Measurements from ENCODE around the gene HOXD9. TPM values are rescaled to one million over a fixed set of nuclear protein-coding genes. Genes with fewer than 3 reads are reported as not detected.
A peak's percentile ranks its signal among the peaks of the same experiment; 100 is the strongest.

Gene HOXD9
- total RNA-seq, 1 donor from 2014 or later = 12.5 TPM

DNA sequence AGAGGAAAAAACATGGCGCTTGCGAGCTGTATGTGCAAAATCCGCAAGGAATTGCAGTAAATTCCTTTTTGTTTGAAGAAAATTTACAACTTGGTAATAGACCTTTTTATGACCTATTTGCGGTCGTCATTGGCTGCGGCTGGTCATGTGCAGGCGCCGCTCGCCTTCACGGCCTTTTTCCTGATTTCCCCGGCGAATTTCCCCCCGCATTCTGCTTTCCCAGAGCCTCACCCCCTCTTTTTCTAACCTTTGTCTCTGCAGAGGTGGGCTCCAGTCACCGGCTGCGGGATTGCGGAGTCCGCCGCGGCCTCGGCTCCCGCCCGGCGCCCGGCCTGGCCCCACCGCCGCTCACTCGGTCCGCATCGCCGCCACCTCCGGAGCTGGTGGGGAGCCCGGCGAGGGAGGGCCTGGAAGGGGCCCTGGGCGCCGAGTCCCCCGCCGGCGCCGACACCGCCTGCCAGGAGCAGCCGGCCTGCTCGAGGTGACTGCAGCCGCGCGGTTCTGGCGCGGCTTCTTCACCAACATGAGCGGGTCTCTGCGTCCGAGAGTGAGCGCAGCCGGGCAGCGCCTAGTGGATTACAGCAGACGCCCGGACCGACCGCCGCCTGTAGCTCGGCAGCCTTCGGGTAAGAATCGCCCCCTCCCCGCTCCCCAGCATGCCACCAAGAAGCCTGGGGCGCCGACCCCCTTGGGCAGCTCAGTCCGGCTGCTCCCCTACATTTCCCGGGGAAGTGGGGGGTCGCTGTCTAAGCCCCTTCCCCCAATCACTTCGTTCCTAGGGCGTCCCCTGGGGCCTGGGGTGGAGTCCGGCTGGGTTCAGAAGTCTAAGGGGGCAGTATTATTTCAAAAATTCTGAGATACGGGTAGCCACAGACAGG, 14.1 kb downstream of the HOXD9 start:
- no peaks in the 10 kb centered on the region for H3K36me3 ChIP-seq
- H3K4me3 ChIP-seq = peak overlapping the region; percentile 40 to 51
- intact Hi-C loops (cut with DNase I) = no loop called here
- H3K4me1 ChIP-seq = peaks cover 23% of the 10 kb centered on the region
- H3K9me3 ChIP-seq = no peaks in the 10 kb centered on the region
- DNase-seq (ENCODE audit: extremely low spot score in 2 of 2) = no peak
- peak in 1 of 2 donors; percentile 4 for TF ChIP-seq POLR2AphosphoS5 (IDR thresholded peaks at IDR 0.05; ENCODE audit: insufficient read depth in 1 of 2, low read depth in 1 of 2)
- TF ChIP-seq, protein P1, sequence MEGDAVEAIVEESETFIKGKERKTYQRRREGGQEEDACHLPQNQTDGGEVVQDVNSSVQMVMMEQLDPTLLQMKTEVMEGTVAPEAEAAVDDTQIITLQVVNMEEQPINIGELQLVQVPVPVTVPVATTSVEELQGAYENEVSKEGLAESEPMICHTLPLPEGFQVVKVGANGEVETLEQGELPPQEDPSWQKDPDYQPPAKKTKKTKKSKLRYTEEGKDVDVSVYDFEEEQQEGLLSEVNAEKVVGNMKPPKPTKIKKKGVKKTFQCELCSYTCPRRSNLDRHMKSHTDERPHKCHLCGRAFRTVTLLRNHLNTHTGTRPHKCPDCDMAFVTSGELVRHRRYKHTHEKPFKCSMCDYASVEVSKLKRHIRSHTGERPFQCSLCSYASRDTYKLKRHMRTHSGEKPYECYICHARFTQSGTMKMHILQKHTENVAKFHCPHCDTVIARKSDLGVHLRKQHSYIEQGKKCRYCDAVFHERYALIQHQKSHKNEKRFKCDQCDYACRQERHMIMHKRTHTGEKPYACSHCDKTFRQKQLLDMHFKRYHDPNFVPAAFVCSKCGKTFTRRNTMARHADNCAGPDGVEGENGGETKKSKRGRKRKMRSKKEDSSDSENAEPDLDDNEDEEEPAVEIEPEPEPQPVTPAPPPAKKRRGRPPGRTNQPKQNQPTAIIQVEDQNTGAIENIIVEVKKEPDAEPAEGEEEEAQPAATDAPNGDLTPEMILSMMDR (IDR thresholded peaks at IDR 0.05) = no peak
- H3K27me3 ChIP-seq = no peaks in the 10 kb centered on the region
- H3K27ac ChIP-seq = peak overlapping the region; percentile 83

DNA sequence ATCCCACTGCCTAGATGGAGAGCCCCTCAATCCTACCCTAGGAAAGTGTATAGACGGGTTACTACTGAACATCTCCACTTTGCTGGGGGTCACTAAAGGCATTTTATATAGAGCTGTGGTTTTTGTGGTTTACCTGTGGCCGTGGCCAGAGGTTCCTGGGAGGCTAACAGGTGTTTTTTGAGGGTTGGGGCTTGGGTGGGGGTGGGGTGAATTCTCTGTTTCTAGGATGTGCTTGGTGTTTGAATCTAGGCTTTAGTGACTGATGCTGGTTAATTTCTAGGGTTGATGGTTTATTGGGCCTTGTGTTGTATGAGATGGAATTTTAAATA, 14.7 kb downstream of the HOXD9 start:
- intact Hi-C loops (cut with DNase I) = no loop called here
- TF ChIP-seq, protein P1 (IDR thresholded peaks at IDR 0.05) = no peak
- TF ChIP-seq POLR2AphosphoS5 (IDR thresholded peaks at IDR 0.05; ENCODE audit: insufficient read depth in 1 of 2, low read depth in 1 of 2) = no peak
- no peak for TF ChIP-seq POLR2A (IDR thresholded peaks at IDR 0.05)
- DNase-seq (ENCODE audit: extremely low spot score in 2 of 2) = no peak
- H3K36me3 ChIP-seq = no peaks in the 10 kb centered on the region
- peaks cover 21% of the 10 kb centered on the region for H3K4me1 ChIP-seq
- no peaks in the 10 kb centered on the region for H3K27me3 ChIP-seq
- H3K9me3 ChIP-seq = no peaks in the 10 kb centered on the region
- H3K4me3 ChIP-seq = peak overlapping the region; percentile 40 to 51
- H3K27ac ChIP-seq = peak overlapping the region; percentile 83

DNA sequence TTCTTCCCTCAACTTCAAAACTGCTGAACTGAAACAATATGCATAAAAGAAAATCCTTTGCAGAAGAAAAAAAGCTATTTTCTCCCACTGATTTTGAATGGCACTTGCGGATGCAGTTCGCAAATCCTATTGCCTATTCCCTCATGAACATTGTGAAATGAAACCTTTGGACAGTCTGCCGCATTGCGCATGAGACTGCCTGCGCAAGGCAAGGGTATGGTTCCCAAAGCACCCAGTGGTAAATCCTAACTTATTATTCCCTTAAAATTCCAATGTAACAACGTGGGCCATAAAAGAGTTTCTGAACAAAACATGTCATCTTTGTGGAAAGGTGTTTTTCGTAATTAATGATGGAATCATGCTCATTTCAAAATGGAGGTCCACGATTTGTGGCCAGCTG, 15.4 kb downstream of the HOXD9 start:
- Histone ChIP-seq H3K27ac (no peak overlapping the region), H3K4me3 (peak overlapping the region; percentile 17 to 51), H3K4me1 (peaks cover 18% of the 10 kb centered on the region), H3K36me3 (no peaks in the 10 kb centered on the region), H3K9me3 (no peaks in the 10 kb centered on the region), H3K27me3 (no peaks in the 10 kb centered on the region)
- TF ChIP-seq POLR2A (IDR thresholded peaks at IDR 0.05) (no peak), POLR2AphosphoS5 (IDR thresholded peaks at IDR 0.05; ENCODE audit: insufficient read depth in 1 of 2, low read depth in 1 of 2) (no peak)
- TF ChIP-seq, protein P1 (IDR thresholded peaks at IDR 0.05) = no peak
- intact Hi-C loops (cut with DNase I) = no loop called here
- no peak for DNase-seq (ENCODE audit: extremely low spot score in 2 of 2)

DNA sequence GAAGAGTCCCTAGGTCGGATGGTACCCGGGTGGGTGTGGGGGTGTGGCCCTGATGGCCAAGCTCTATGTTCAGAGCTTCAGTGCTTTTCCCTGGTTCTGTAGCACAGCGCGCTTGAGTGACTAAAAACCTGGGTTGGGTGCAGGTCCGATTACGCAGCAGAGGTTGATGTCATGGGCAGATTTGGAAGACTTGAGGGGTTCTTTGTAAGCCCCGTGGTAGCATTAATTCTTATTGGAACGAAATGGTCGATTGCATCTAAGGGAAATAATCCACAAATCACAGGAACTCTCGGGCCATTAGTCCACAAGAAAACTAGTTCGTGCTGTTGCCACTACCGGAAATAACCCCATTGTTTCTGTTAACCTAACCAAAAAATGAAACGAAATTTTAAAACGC, 16.0 kb downstream of the HOXD9 start:
- intact Hi-C loops (cut with DNase I) = no loop called here
- TF ChIP-seq POLR2AphosphoS5 (IDR thresholded peaks at IDR 0.05; ENCODE audit: insufficient read depth in 1 of 2, low read depth in 1 of 2) = no peak
- no peak for TF ChIP-seq POLR2A (IDR thresholded peaks at IDR 0.05)
- TF ChIP-seq, protein P1 (IDR thresholded peaks at IDR 0.05) = no peak
- Histone ChIP-seq H3K36me3 (no peaks in the 10 kb centered on the region), H3K4me1 (peaks cover 18% of the 10 kb centered on the region), H3K27ac (peak overlapping the region; percentile 57), H3K9me3 (no peaks in the 10 kb centered on the region), H3K4me3 (peak overlapping the region; percentile 17 to 42), H3K27me3 (no peaks in the 10 kb centered on the region)
- DNase-seq (ENCODE audit: extremely low spot score in 2 of 2) = no peak
